ENCODE measurements around the gene GALNTL6. TPM values are rescaled to one million over a fixed set of nuclear protein-coding genes. Genes with fewer than 3 reads are reported as not detected.

The GALNTL6 gene
- total RNA-seq, 1 experiment from 2014 or later = not detected

DNA sequence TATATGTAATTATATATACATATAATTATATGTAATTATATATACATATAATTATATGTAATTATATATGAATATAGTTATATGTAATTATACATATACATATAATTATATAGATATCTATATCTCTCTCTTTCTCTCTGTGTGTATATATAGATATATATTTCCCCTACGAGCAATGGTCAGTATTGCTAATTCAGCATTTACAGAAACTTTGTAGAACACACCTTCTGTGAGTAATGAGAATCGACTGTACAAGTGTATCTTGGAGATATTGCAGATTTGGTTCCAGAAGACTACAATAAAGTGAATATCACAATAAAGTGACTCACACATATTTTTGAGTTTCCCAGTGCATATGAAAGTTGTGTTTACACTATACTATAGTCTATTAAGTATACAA lies 33.7 kb downstream of the GALNTL6 start:
- H3K4me1 Mint-ChIP-seq = peaks cover 7 to 19% of the 10 kb centered on the region in 2 experiments
- H3K27me3 Mint-ChIP-seq (ENCODE audit: low read depth) = no peaks in the 10 kb centered on the region
- no peak overlapping the region for H2BK120ac ChIP-seq (ENCODE audit: low read depth, low read length, poor library complexity, severe bottlenecking)

More for the DNA sequence above, 33.7 kb downstream of the GALNTL6 start:
- Histone ChIP-seq H3K4me2 (ENCODE audit: insufficient read depth, insufficient read length, low read length) (no peak overlapping the region), H4K91ac (ENCODE audit: insufficient read length, low read depth, low read length) (no peak overlapping the region), H3K23ac (ENCODE audit: insufficient read length, low read depth, low read length) (no peak overlapping the region), H3K4ac (ENCODE audit: low read depth, low read length) (no peak overlapping the region), H3K27me3 (ENCODE audit: insufficient read depth, low read length) (no peaks in the 10 kb centered on the region), H3K79me1 (ENCODE audit: insufficient read depth, low read depth, low read length, poor library complexity, severe bottlenecking) (no peaks in the 10 kb centered on the region), H2BK20ac (ENCODE audit: low read depth, low read length, poor library complexity, severe bottlenecking) (no peak overlapping the region), H2BK12ac (ENCODE audit: insufficient read length, low read depth, low read length) (no peak overlapping the region), H4K20me1 (ENCODE audit: control insufficient read depth, insufficient read depth, insufficient read length) (no peaks in the 10 kb centered on the region), H3K18ac (ENCODE audit: insufficient read length, low read depth, low read length) (no peak overlapping the region), H3K14ac (ENCODE audit: insufficient read depth, low read length) (no peak overlapping the region), H4K8ac (replicated peaks; ENCODE audit: insufficient read length, low read depth, low read length) (no peak overlapping the region), H3K9ac (ENCODE audit: extremely low read depth, insufficient read length, low read length) (no peak overlapping the region), H2AK5ac (ENCODE audit: insufficient read length, low read length) (no peak overlapping the region), H3K9me3 (ENCODE audit: control insufficient read depth, low read depth, low read length) (no peaks in the 10 kb centered on the region), H3K56ac (ENCODE audit: insufficient read length, low read depth, low read length) (no peak overlapping the region), H4K5ac (ENCODE audit: insufficient read length, low read depth, low read length) (no peak overlapping the region), H2BK15ac (ENCODE audit: low read depth, low read length) (no peak overlapping the region), H2BK5ac (ENCODE audit: insufficient read length, low read length) (no peak overlapping the region), H3T11ph (ENCODE audit: low read length) (no peak overlapping the region), H3K79me2 (ENCODE audit: insufficient read depth, low read length) (no peaks in the 10 kb centered on the region), H3K4me1 (ENCODE audit: insufficient read depth, low read length) (peaks cover 3% of the 10 kb centered on the region; the same call in 1 of the 2 replicates), H3K23me2 (ENCODE audit: insufficient read length, low read depth, low read length, poor library complexity, severe bottlenecking) (no peaks in the 10 kb centered on the region), H2AFZ (ENCODE audit: low read length) (no peak overlapping the region), H3K27ac (ENCODE audit: insufficient read length, low read depth, low read length) (no peak overlapping the region)
- DNase-seq = no peak
- WGBS (ENCODE audit: extremely low coverage, insufficient read length, low lambda C conversion rate) = no CpG with 5 or more reads among the region's 2 CpGs
- H3K9me3 Mint-ChIP-seq = no peaks in the 10 kb centered on the region
- TF ChIP-seq, protein P1, sequence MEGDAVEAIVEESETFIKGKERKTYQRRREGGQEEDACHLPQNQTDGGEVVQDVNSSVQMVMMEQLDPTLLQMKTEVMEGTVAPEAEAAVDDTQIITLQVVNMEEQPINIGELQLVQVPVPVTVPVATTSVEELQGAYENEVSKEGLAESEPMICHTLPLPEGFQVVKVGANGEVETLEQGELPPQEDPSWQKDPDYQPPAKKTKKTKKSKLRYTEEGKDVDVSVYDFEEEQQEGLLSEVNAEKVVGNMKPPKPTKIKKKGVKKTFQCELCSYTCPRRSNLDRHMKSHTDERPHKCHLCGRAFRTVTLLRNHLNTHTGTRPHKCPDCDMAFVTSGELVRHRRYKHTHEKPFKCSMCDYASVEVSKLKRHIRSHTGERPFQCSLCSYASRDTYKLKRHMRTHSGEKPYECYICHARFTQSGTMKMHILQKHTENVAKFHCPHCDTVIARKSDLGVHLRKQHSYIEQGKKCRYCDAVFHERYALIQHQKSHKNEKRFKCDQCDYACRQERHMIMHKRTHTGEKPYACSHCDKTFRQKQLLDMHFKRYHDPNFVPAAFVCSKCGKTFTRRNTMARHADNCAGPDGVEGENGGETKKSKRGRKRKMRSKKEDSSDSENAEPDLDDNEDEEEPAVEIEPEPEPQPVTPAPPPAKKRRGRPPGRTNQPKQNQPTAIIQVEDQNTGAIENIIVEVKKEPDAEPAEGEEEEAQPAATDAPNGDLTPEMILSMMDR (conservative IDR thresholded peaks at IDR 0.05) = no peak
- no peaks in the 10 kb centered on the region for H3K36me3 Mint-ChIP-seq (ENCODE audit: insufficient read depth in 1 of 3, low read depth in 3 of 3)
- no peak overlapping the region for H3K27ac Mint-ChIP-seq
- H3K4me3 Mint-ChIP-seq = no peak overlapping the region
